GM21526 (cell line): ENCODE measurements around the gene GLOD5.

Experiments used
- ATAC-seq: cut with Tn5 transposase; IDR thresholded peaks from one replicate; pipeline ENCODE4 v1.9.1; 2021; ENCODE audit warnings: moderate library complexity; ENCODE audit not compliant: unreplicated experiment, low FRiP score

Gene GLOD5

DNA sequence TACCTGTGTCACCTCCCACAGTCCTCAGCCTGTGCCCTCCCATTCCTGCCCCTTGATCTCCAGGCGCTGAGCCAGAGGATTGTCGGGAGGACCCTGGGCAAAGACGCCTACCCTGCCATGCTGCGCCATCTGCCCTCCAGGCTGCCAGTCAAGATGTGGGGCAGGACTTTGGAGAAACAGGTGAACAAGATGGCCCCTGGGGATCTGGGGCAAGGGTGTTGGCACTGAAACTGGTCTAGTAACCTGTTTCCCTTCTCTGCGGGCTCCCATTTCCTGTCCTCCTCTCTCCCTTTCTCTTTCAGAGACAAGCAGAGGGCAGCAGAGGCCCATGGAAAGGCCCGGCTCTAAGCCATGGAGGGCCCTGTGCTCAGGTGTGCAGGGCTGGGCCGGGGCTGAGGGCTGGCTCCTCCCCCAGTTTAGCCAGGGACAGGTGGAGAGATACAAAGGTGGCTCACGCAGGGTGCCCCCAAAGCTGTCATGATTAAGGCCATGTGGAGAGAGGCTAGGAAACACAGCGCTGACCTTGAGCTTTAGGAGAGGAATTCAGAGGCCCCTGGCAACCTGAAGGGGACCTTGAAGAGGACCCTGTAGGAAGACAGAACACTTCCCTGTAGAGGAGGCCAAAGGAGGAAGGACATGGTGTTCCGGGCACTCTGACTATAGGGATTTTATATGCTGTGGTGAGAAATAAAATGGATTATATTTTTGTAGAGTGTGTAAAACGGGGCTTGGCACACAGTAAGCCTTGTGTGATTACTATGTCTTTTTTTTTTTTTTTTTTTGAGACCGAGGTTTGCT is at the start of gene GLOD5:
GLOD5 (plus strand) TSS at position 74 of the 798 bp plus-strand sequence; CDS start at position 118, 44 bp downstream.
- ATAC-seq: no peak

- ATAC-seq: no peak
Measured at GRCh38 chrX:48711929-48712505, 49.5 kb upstream of the GLOD5 start.

DNA sequence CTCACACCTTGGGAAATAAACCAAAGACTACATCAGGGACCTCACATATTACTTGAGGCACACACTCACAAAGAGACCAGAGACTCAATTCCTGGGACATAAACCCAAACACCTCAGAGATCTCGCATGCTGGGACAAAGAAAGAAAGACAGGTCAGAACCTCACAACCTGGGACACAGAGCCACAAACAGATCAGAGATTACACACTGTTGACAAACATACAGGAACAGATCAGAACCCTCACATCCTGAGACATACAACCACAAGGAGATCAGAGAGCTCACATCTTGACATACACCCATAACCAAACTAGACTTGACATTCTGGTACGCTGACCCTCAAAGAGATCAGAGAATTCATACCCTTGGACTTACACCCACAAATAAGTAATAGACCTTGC is 47.7 kb upstream of the GLOD5 start:
- ATAC-seq: no peak

GRCh38 chrX:48714573-48714972 is 47.0 kb upstream of the GLOD5 start:
- ATAC-seq: no peak

DNA sequence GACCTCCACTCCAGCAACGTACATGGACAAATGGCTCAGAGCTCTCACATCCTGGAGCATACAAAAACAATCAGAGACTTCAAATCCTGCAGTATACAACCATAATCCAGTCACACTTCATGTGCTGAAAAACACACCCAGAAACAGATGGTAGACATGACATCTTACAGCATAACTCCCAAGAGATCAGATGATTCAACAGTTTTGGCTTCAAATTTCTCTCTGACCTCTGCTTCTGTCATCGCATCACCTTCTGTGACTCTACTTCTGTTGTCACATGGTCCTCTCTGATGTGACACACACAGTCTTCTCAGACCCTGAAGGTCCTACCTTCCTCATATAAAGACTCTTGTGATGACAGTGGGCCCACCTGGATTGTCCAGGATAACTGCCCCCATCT is 46.5 kb upstream of the GLOD5 start:
- no peak for ATAC-seq

- ATAC-seq: no peak
Measured at GRCh38 chrX:48715876-48716502, 45.6 kb upstream of the GLOD5 start.

- no peak for ATAC-seq
Measured at GRCh38 chrX:48719958-48720357, 41.6 kb upstream of the GLOD5 start.

- ATAC-seq: no peak
Measured at GRCh38 chrX:48720577-48721250, 40.8 kb upstream of the GLOD5 start.

- ATAC-seq: no peak
Measured at GRCh38 chrX:48721916-48722315, 39.6 kb upstream of the GLOD5 start.

DNA sequence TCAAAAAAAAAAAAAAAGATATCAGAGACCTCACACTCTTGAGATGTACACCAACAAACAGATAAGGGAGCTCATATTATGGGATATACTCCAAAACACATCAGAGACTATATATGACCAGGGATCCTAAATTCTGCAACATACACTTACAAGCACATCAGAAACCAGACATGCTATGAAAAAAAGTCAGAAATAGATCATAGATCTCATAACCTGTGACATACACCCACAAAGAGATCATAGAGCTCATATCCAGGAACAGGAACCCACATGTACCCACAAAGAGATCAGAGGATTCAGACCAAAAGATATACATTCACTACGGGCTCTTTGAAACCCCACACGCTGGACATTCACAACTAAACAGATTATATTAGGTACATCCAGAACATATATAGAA is 35.0 kb upstream of the GLOD5 start:
- no peak for ATAC-seq

DNA sequence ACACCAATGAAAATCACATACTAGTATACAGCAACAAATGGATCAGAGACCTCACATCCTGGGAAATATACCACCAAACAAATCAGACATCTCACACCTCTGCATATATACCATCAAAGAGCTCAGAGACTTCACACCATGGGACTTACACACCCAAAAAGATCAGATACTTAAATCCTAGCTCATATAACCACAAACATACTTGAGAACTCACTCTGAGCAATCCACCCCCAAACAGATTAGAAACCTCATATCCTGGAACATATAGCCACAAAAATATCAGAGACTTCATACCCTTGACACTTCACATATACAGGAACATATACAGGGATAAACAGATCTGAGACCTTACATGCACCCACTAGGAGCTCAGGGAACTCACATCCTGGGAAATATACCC is 32.9 kb upstream of the GLOD5 start:
- ATAC-seq: no peak

DNA sequence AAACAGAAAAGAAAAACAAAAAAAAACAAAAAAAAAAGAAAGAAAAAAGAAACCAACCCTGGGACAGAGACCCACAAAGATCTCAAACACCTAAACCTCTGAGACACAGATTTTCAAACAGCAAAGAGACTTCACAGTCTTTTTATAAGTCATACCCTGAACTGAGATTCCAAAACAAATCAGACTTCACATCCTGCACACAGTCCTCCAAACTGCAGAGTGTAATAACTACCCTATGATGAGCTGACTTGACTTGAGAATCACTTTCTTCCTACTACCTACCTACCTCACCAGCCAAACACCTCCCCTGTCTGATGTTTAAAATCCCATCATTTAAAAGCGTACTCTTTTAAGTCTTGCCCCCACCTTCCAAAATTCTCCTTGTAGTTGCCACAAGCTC is 25.2 kb upstream of the GLOD5 start:
- no peak for ATAC-seq

GRCh38 chrX:48736878-48737212 is 24.7 kb upstream of the GLOD5 start:
- no peak for ATAC-seq

DNA sequence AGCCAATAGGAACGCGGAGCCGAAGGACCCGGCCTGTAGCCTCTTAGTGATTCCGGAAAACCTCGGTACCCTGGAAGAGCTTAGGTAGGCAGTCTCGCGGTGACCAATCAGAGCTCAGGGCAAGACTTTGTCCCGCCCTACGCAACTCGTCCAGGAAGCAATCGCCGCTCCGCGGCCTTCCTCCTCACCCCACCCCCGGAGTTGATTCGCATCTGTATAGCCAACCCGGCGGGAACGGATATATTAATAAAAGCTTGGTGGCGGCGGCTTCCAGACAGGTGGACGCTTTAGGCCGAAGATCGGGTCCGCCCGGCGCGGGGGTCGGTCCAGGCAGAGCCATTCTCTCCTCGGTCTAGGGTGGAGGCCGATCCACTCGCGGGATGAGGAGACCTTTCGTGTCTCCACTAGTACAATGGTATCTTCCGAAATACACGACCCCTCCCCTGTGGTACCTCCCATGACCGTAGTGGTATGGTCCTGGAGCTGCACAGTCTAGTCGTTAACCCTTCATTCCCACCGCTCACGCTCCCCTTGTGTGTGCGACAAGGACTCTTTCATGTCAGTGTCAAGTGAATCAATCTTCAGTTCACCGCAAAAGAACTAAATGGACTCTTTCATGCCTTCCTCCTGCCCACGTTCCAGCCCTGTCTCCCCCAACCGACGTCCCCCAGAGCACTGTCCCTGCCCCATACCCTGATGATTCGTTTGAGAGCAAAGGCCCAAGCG is 24.2 kb upstream of the GLOD5 start:
- peak; percentile 96 for ATAC-seq

DNA sequence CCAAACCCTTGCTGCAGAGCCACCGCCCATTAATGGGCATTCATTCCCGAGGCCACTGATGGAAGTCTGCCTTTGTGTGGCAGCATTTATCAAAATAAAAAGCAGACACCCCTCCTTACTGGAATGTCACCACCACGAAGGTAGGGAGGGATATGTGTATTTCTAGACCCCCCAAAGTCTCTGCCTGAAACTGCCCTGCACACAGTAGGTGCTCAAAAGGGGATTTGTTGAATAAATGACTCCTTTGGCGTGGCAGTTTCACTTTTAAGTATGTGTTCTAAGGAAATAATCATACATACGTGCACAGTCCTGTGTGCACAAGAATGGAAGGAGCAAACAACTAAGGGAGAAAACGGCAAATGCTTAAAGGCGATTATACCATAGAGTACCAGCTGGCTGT is 23.6 kb upstream of the GLOD5 start:
- no peak for ATAC-seq

DNA sequence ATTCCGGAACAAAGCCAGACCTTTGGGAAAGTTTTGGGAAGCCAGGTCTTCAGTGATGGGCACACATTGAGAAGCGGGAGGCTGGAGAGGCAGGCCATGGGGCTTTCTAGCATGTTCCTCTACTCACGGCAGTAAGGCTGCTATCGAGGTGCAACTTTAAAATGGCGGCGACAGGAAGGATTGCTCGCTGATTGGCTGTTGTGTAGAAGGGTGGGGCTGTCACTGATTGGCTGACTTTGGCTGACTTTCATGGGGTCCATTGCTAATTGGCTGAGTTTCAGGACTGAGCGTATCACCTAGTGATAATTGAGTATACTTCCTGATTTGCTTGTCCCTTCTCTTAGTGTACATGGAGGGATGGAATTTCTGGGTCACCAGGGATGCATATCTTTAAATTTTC is 19.7 kb upstream of the GLOD5 start:
- no peak for ATAC-seq

DNA sequence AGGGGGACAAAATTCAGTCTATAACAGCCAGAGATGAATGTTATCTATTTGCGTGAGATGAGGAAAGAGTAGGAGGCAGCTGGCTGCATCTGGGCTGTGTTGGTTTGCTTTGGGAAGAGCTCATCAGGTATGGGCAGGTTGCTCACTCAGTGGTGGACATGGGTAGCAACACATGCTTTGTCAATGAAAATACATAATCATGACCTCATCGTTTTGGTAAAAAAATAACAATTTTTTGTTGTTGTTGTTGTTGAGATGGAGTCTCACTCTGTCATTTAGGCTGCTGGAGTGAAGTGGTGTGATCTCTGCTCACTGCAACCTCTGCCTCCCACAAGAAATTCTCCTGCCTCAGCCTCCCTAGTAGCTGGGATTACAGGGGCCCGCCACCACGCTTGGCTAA is 16.3 kb upstream of the GLOD5 start:
- ATAC-seq: no peak

DNA sequence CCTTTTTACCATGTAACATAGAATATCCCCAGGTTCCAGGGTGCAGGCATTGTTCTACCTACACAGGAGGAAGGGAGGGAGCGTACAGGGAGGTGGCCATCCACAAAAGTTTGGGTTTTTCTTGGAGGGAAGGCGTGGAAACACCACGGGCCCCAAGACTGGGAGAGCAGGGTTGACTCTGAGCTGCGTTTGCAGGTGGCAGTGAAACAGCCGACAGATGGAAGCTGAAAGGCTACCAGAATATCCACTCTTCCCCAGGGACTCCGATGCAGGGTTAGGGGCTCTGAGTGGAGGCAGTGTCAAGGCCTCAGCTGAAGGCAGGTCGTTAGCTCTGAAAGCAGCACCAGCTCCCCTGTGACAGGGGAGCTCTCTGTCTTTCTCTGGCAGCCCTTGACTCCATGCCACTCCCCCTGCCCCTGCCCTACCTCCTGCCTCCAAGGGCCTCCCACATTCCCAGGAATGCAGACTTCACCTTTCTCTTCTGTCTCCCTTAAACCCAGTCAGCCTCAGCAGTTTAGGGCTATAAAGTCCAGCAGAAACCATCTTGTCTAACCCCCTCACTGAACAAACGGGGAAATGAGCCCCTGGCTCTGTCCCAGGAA is 14.0 kb upstream of the GLOD5 start:
- ATAC-seq: no peak

DNA sequence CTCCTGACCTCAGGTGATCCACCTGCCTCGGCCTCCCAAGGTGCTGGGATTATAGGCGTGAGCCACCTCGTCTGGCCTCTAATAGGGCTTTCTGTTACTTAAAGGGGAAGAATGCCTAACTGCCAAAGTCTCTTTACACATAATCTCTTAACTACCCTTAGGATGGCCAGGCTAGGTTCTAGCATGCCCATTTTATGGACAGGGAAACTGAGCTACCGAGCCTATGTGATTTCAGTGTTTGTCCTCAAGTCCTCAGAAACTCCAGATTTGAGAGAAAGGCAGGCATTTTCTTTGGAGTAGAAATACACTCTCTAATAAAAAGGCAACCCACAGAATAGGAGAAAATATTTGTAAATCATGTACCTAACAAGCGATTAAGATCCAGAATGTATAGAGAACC is 12.4 kb upstream of the GLOD5 start:
- no peak for ATAC-seq

- no peak for ATAC-seq
Measured at GRCh38 chrX:48751343-48751742, 10.2 kb upstream of the GLOD5 start.
